ENCODE data around the gene ITLN2. TPM values are rescaled to one million over a fixed set of nuclear protein-coding genes. Genes with fewer than 3 reads are reported as not detected.

ITLN2 gene
- total and polyA plus RNA-seq, 2 experiments from 2014 or later = 1.3 to 1.7 TPM

- Histone ChIP-seq H3K79me2 (no peaks in the 10 kb centered on the region), H2AFZ (no peak overlapping the region), H3K27ac (no peak overlapping the region), H3K9me3 (ENCODE audit: low read depth) (no peaks in the 10 kb centered on the region), H3K4me3 (no peak overlapping the region), H4K20me1 (ENCODE audit: insufficient read depth, poor library complexity, severe bottlenecking) (no peaks in the 10 kb centered on the region), H3K9me2 (replicated peaks; ENCODE audit: insufficient read depth) (no peaks in the 10 kb centered on the region), H3K4me1 (ENCODE audit: insufficient read depth) (no peaks in the 10 kb centered on the region), H3K4me2 (no peak overlapping the region), H3K36me3 (replicated peaks; ENCODE audit: insufficient read depth, low read depth) (no peaks in the 10 kb centered on the region), H3K27me3 (no peaks in the 10 kb centered on the region)
- TF ChIP-seq EZH2phosphoT487 (IDR thresholded peaks at IDR 0.05; ENCODE audit: low read depth, severe bottlenecking, unreplicated experiment) (no peak), CTCF (IDR thresholded peaks at IDR 0.05; ENCODE audit: poor library complexity) (no peak), EZH2 (IDR thresholded peaks at IDR 0.05; ENCODE audit: borderline replicate concordance) (no peak)
- 82% methylated on average over 4 of the region's 4 CpGs for WGBS (ENCODE audit: low lambda C conversion rate, missing lambda C conversion rate)
- DNase-seq (ENCODE audit: low spot score) = no peak
These were observed 18.9 kb upstream of the ITLN2 start for GRCh38 chr1:160973491-160973890.

- WGBS (ENCODE audit: low lambda C conversion rate, missing lambda C conversion rate) = 60% methylated on average over 3 of the region's 3 CpGs
These were observed 18.3 kb upstream of the ITLN2 start for GRCh38 chr1:160972939-160973338.

GRCh38 chr1:160971618-160972056, 17.0 kb upstream of the ITLN2 start:
- no peaks in the 10 kb centered on the region for H3K9me3 ChIP-seq (ENCODE audit: low read depth)
- no peaks in the 10 kb centered on the region for H3K36me3 ChIP-seq (replicated peaks; ENCODE audit: insufficient read depth, low read depth)
- H3K4me1 ChIP-seq (ENCODE audit: insufficient read depth) = no peaks in the 10 kb centered on the region
- DNase-seq (ENCODE audit: low spot score) = no peak
- H2AFZ ChIP-seq = no peak overlapping the region
- no peaks in the 10 kb centered on the region for H3K27me3 ChIP-seq
- TF ChIP-seq CTCF (IDR thresholded peaks at IDR 0.05; ENCODE audit: poor library complexity) (no peak), EZH2phosphoT487 (IDR thresholded peaks at IDR 0.05; ENCODE audit: low read depth, severe bottlenecking, unreplicated experiment) (no peak), EZH2 (IDR thresholded peaks at IDR 0.05; ENCODE audit: borderline replicate concordance) (no peak)
- H3K4me2 ChIP-seq = no peak overlapping the region
- WGBS (ENCODE audit: low lambda C conversion rate, missing lambda C conversion rate) = 36% methylated on average over 6 of the region's 6 CpGs
- H4K20me1 ChIP-seq (ENCODE audit: insufficient read depth, poor library complexity, severe bottlenecking) = no peaks in the 10 kb centered on the region
- H3K27ac ChIP-seq = no peak overlapping the region
- H3K79me2 ChIP-seq = no peaks in the 10 kb centered on the region
- no peak overlapping the region for H3K4me3 ChIP-seq
- no peaks in the 10 kb centered on the region for H3K9me2 ChIP-seq (replicated peaks; ENCODE audit: insufficient read depth)

More at GRCh38 chr1:160972939-160973338, 18.3 kb upstream of the ITLN2 start:
- Histone ChIP-seq H3K27ac (no peak overlapping the region), H3K36me3 (replicated peaks; ENCODE audit: insufficient read depth, low read depth) (no peaks in the 10 kb centered on the region), H2AFZ (no peak overlapping the region), H3K4me3 (no peak overlapping the region), H3K9me3 (ENCODE audit: low read depth) (no peaks in the 10 kb centered on the region), H3K79me2 (no peaks in the 10 kb centered on the region), H3K4me2 (no peak overlapping the region), H3K4me1 (ENCODE audit: insufficient read depth) (no peaks in the 10 kb centered on the region), H4K20me1 (ENCODE audit: insufficient read depth, poor library complexity, severe bottlenecking) (no peaks in the 10 kb centered on the region), H3K27me3 (no peaks in the 10 kb centered on the region), H3K9me2 (replicated peaks; ENCODE audit: insufficient read depth) (no peaks in the 10 kb centered on the region)
- DNase-seq (ENCODE audit: low spot score) = no peak
- TF ChIP-seq EZH2 (IDR thresholded peaks at IDR 0.05; ENCODE audit: borderline replicate concordance) (no peak), CTCF (IDR thresholded peaks at IDR 0.05; ENCODE audit: poor library complexity) (no peak), EZH2phosphoT487 (IDR thresholded peaks at IDR 0.05; ENCODE audit: low read depth, severe bottlenecking, unreplicated experiment) (no peak)

- H3K4me2 ChIP-seq = no peak overlapping the region
- H3K27me3 ChIP-seq = no peaks in the 10 kb centered on the region
- H3K36me3 ChIP-seq (replicated peaks; ENCODE audit: insufficient read depth, low read depth) = no peaks in the 10 kb centered on the region
- TF ChIP-seq EZH2phosphoT487 (IDR thresholded peaks at IDR 0.05; ENCODE audit: low read depth, severe bottlenecking, unreplicated experiment) (no peak), EZH2 (IDR thresholded peaks at IDR 0.05; ENCODE audit: borderline replicate concordance) (no peak), CTCF (IDR thresholded peaks at IDR 0.05; ENCODE audit: poor library complexity) (no peak)
- H3K79me2 ChIP-seq = no peaks in the 10 kb centered on the region
- no peaks in the 10 kb centered on the region for H3K9me3 ChIP-seq (ENCODE audit: low read depth)
- no peaks in the 10 kb centered on the region for H4K20me1 ChIP-seq (ENCODE audit: insufficient read depth, poor library complexity, severe bottlenecking)
- H2AFZ ChIP-seq = no peak overlapping the region
- H3K4me3 ChIP-seq = no peak overlapping the region
- no peaks in the 10 kb centered on the region for H3K9me2 ChIP-seq (replicated peaks; ENCODE audit: insufficient read depth)
- no peaks in the 10 kb centered on the region for H3K4me1 ChIP-seq (ENCODE audit: insufficient read depth)
- WGBS (ENCODE audit: low lambda C conversion rate, missing lambda C conversion rate) = 32% methylated on average over 4 of the region's 4 CpGs
- no peak for DNase-seq (ENCODE audit: low spot score)
- H3K27ac ChIP-seq = no peak overlapping the region
These were observed 8.9 kb upstream of the ITLN2 start for GRCh38 chr1:160963521-160963920.

Data from hepatocyte (in vitro differentiated cells).